Measurements from ENCODE around the gene PTPN23. TPM values are rescaled to one million over a fixed set of nuclear protein-coding genes. Genes with fewer than 3 reads are reported as not detected.

Gene PTPN23
- total and polyA plus RNA-seq, 2 of the 13 experiments (the other 11 are each of a cell fraction or from before 2014, with no cell fraction given): 2.3 to 3.7 TPM

GRCh38 chr3:47420511-47421484, 40.0 kb downstream of the PTPN23 start (continued):
- TF ChIP-seq DZIP1 (CRISPR knock-in tag; IDR thresholded peaks at IDR 0.05) (0 out of 2 replicates have a peak, but pooled peaks have one; percentile 24), ZMYM4 (CRISPR knock-in tag; IDR thresholded peaks at IDR 0.05) (no peak), ZNF580 (CRISPR knock-in tag; IDR thresholded peaks at IDR 0.05; ENCODE audit: borderline replicate concordance, low read depth) (no peak), ZNF431 (CRISPR knock-in tag; IDR thresholded peaks at IDR 0.05; ENCODE audit: borderline replicate concordance, low read depth) (no peak), SMARCC2 (IDR thresholded peaks at IDR 0.05) (no peak), BCL6 (CRISPR knock-in tag; IDR thresholded peaks at IDR 0.05) (no peak), DRAP1 (CRISPR knock-in tag; IDR thresholded peaks at IDR 0.05) (no peak), SETDB1 (CRISPR knock-in tag; IDR thresholded peaks at IDR 0.05; ENCODE audit: borderline replicate concordance) (no peak), PITX1 (CRISPR knock-in tag; IDR thresholded peaks at IDR 0.05) (0 out of 2 replicates have a peak, but pooled peaks have one; percentile 17), ZNF276 (CRISPR knock-in tag; IDR thresholded peaks at IDR 0.05; ENCODE audit: low read depth) (no peak), ZMYM2 (CRISPR knock-in tag; IDR thresholded peaks at IDR 0.05) (no peak)
- TF ChIP-seq, protein P1, sequence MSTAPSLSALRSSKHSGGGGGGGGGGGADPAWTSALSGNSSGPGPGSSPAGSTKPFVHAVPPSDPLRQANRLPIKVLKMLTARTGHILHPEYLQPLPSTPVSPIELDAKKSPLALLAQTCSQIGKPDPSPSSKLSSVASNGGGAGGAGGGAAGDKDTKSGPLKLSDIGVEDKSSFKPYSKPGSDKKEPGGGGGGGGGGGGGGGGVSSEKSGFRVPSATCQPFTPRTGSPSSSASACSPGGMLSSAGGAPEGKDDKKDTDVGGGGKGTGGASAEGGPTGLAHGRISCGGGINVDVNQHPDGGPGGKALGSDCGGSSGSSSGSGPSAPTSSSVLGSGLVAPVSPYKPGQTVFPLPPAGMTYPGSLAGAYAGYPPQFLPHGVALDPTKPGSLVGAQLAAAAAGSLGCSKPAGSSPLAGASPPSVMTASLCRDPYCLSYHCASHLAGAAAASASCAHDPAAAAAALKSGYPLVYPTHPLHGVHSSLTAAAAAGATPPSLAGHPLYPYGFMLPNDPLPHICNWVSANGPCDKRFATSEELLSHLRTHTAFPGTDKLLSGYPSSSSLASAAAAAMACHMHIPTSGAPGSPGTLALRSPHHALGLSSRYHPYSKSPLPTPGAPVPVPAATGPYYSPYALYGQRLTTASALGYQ (CRISPR knock-in tag; IDR thresholded peaks at IDR 0.05): no peak

Data from HepG2 (cell line).